ENCODE data around the gene STAM2.
"Not testable (repeated sequence)": the region's sequence is repeated elsewhere in the genome, so short reads cannot be mapped to it uniquely, and the experiment has no call there.

Gene STAM2

GRCh38 chr2:152103271-152103670 is 72.3 kb downstream of the STAM2 start:
- DNase-seq: no peak

GRCh38 chr2:152100961-152101360 is 74.6 kb downstream of the STAM2 start:
- no peak for DNase-seq

GRCh38 chr2:152099367-152100050 is 76.1 kb downstream of the STAM2 start:
- DNase-seq: peak; percentile 62

- DNase-seq: peak; percentile 58
These were observed 76.8 kb downstream of the STAM2 start, which contains the start of gene CACNB4 for GRCh38 chr2:152098496-152099366. Gene CACNB4, minus strand, starts transcription at chr2:152099044.

GRCh38 chr2:152097801-152098495 is 77.6 kb downstream of the STAM2 start:
- peak; percentile 78 for DNase-seq

- DNase-seq: no peak
These were observed 78.2 kb downstream of the STAM2 start for GRCh38 chr2:152097290-152097800.

- no peak for DNase-seq
These were observed 80.4 kb downstream of the STAM2 start for GRCh38 chr2:152095146-152095545.

GRCh38 chr2:152094014-152094413 is 81.5 kb downstream of the STAM2 start:
- no peak for DNase-seq

GRCh38 chr2:152093464-152093863 is 82.1 kb downstream of the STAM2 start:
- no peak for DNase-seq

- DNase-seq: no peak
These were observed 83.5 kb downstream of the STAM2 start for GRCh38 chr2:152092095-152092494.

GRCh38 chr2:152090726-152091125 is 84.8 kb downstream of the STAM2 start:
- not testable (repeated sequence) for DNase-seq

- DNase-seq: no peak
These were observed 86.3 kb downstream of the STAM2 start for GRCh38 chr2:152089238-152089637.

GRCh38 chr2:152088006-152088405 is 87.6 kb downstream of the STAM2 start:
- no peak for DNase-seq

- no peak for DNase-seq
These were observed 89.3 kb downstream of the STAM2 start for GRCh38 chr2:152086231-152086630.

- DNase-seq: no peak
These were observed 91.5 kb downstream of the STAM2 start for GRCh38 chr2:152084076-152084475.

GRCh38 chr2:152083202-152083875 is 92.2 kb downstream of the STAM2 start:
- no peak for DNase-seq

- DNase-seq: no peak
These were observed 96.9 kb downstream of the STAM2 start for GRCh38 chr2:152078662-152079061.

GRCh38 chr2:152078023-152078422 is 97.5 kb downstream of the STAM2 start:
- DNase-seq: no peak

- DNase-seq: no peak
These were observed 100.0 kb downstream of the STAM2 start for GRCh38 chr2:152075461-152076050.

GRCh38 chr2:152072011-152072410 is 103.6 kb downstream of the STAM2 start:
- no peak for DNase-seq

- DNase-seq: no peak
These were observed 104.0 kb downstream of the STAM2 start for GRCh38 chr2:152071518-152071917.

GRCh38 chr2:152071092-152071491 is 104.5 kb downstream of the STAM2 start:
- no peak for DNase-seq

All from islet precursor cell (in vitro differentiated cells).